Skeletal muscle satellite cell (primary cell): Measurements from ENCODE around the gene PJA2.

Source experiments
- H3K27me3 ChIP-seq: 2 replicates; pipeline ENCODE4 v1.7.0; 2013; ENCODE audit warnings: low read length; ENCODE audit not compliant: control insufficient read depth, insufficient read depth
- H3K36me3 ChIP-seq: 2 replicates; pipeline ENCODE4 v1.7.0; 2013; ENCODE audit warnings: mild to moderate bottlenecking, control low read depth, low read length; ENCODE audit not compliant: insufficient read depth
- H3K4me1 ChIP-seq: 2 replicates; pipeline ENCODE4 v1.7.0; 2013; ENCODE audit warnings: low read length; ENCODE audit not compliant: control insufficient read depth, insufficient read depth
- H3K4me2 ChIP-seq: 2 replicates; pipeline ENCODE4 v1.7.0; 2013; ENCODE audit warnings: mild to moderate bottlenecking, low read length
- H3K4me3 ChIP-seq: 2 replicates; pipeline ENCODE4 v1.7.0; 2013; ENCODE audit warnings: low read length
- H3K9ac ChIP-seq: 2 replicates; pipeline ENCODE4 v1.7.0; 2013; ENCODE audit warnings: mild to moderate bottlenecking, low read depth, low read length, moderate library complexity
- H3K9me3 ChIP-seq: replicated peaks from 2 replicates; pipeline ENCODE4 v1.7.0; 2013; ENCODE audit warnings: mild to moderate bottlenecking, control low read depth, low read length

Gene PJA2

DNA sequence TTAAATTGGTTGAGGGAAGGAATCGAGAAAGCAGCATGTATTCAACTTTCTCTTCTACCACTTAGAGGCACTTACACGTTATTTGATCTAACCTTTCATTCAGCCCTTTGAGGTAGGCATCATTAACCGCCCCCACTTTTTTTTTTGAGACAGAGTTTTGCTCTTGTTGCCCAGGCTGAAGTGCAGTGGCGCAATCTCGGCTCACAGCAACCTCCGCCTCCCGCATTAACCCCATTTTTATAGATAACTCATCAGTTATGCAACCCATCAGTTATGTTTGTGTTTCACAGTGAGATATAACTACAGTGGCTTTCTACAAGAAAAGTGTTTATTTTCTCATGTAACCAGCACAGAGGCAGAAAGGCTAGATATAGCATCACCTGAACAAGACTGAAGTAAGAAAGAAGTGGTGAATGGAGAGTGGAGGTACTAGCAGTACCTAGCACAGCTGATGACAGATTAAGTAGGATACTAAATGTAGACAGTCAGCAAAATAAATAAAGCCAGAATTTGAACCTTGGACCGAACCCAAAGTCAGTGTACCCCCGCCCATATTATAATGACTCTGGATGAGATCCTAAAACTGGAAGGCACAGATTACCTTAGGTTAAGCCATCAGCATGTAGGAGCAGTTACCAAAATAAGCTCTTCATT, 91.2 kb downstream of the PJA2 start:
- Histone ChIP-seq H3K9ac (no peak overlapping the region), H3K4me1 (peaks cover 7% of the 10 kb centered on the region), H3K4me3 (no peak overlapping the region), H3K4me2 (no peak overlapping the region), H3K36me3 (no peaks in the 10 kb centered on the region), H3K9me3 (no peaks in the 10 kb centered on the region), H3K27me3 (no peaks in the 10 kb centered on the region)

DNA sequence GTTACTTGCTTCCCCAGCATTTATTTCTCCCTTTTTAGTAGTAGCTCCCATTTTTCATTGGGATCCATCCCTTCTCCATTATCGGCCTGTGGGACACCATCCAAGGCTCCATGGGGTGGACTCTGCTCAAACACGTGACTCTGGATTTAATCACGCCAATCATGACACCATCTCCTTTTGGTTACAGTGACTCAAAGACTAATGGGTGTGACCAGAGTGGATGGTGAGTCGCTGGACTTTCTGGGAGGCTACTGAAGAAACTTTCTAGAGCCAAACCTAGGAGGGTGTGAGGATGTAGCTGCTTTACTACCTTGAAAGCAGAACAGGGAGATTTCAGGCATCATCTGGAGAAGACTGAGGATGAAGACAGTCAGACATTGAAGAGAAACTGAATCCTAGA, 93.1 kb downstream of the PJA2 start:
- H3K9me3 ChIP-seq: no peaks in the 10 kb centered on the region
- no peaks in the 10 kb centered on the region for H3K36me3 ChIP-seq
- H3K4me2 ChIP-seq: peak overlapping the region; percentile 26
- H3K4me3 ChIP-seq: no peak overlapping the region
- no peak overlapping the region for H3K9ac ChIP-seq
- no peaks in the 10 kb centered on the region for H3K27me3 ChIP-seq
- H3K4me1 ChIP-seq: peaks cover 7% of the 10 kb centered on the region

DNA sequence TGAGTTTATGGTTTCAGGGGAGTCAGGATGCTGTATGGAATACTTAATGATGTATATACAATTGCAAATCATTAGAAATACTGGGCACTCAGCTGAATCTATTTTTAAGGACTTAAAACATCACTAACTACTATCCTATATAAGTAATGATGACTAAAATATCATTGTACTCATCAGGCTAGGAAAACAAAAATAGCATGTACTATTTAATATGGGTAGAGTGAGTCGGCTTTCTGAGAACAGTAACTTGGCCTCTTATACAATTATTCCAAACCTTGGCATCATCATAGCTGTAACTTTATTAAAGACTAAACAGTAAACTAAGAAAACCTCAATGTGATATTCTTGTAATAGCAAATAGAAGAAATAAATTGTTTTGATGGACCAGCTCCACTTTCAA, 94.5 kb downstream of the PJA2 start:
- H3K4me2 ChIP-seq: no peak overlapping the region
- H3K9me3 ChIP-seq: no peaks in the 10 kb centered on the region
- no peaks in the 10 kb centered on the region for H3K36me3 ChIP-seq
- no peak overlapping the region for H3K4me3 ChIP-seq
- H3K27me3 ChIP-seq: no peaks in the 10 kb centered on the region
- H3K9ac ChIP-seq: no peak overlapping the region
- peaks cover 7% of the 10 kb centered on the region for H3K4me1 ChIP-seq

DNA sequence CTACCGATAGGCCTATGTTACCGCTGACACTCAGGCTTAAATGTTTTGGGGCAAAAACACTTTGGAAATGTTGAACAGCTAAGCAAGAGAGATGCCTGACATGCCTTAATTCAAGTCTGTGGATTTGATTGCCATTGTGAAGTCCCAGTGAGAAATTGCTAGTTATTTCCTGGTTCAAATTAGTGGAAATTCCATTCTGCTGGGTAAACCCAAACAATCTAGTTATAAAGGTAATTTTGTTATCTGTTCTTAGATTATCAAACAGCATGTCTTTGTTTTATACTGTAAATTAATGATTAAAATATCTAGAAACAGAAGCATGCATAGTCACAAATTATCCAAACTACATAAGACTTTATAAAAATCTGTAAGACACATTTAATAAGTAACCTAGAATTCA, 96.6 kb downstream of the PJA2 start:
- Histone ChIP-seq H3K4me2 (no peak overlapping the region), H3K4me1 (peaks cover 13% of the 10 kb centered on the region), H3K36me3 (no peaks in the 10 kb centered on the region), H3K4me3 (no peak overlapping the region), H3K27me3 (no peaks in the 10 kb centered on the region), H3K9ac (no peak overlapping the region), H3K9me3 (no peaks in the 10 kb centered on the region)

DNA sequence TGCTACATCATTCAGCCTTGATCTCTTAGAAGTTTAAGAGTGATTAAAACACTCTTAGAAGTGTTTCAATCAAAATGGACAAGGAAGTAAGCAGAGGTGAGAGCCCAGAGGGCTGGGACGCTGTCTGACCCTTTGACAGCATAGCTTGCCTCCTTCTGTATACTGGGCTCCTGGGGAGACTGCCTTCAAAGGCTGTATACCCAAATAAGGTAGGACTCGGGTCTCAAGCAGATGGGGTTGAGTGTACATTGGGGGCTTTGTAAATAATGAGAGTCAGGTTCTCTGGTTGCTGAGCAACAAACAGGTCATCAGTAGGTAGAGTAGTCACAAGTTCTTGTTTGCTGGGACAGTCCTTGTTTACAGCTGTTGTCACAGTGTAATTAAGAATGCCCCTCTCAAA, 97.1 kb downstream of the PJA2 start:
- Histone ChIP-seq H3K4me1 (peaks cover 13% of the 10 kb centered on the region), H3K9me3 (no peaks in the 10 kb centered on the region), H3K36me3 (no peaks in the 10 kb centered on the region), H3K4me2 (no peak overlapping the region), H3K27me3 (no peaks in the 10 kb centered on the region), H3K9ac (no peak overlapping the region), H3K4me3 (no peak overlapping the region)

GRCh38 chr5:109310315-109310714, 99.5 kb downstream of the PJA2 start:
- Histone ChIP-seq H3K9ac (no peak overlapping the region), H3K4me2 (no peak overlapping the region), H3K9me3 (no peaks in the 10 kb centered on the region), H3K4me3 (no peak overlapping the region), H3K27me3 (no peaks in the 10 kb centered on the region), H3K36me3 (no peaks in the 10 kb centered on the region), H3K4me1 (peaks cover 6% of the 10 kb centered on the region)

DNA sequence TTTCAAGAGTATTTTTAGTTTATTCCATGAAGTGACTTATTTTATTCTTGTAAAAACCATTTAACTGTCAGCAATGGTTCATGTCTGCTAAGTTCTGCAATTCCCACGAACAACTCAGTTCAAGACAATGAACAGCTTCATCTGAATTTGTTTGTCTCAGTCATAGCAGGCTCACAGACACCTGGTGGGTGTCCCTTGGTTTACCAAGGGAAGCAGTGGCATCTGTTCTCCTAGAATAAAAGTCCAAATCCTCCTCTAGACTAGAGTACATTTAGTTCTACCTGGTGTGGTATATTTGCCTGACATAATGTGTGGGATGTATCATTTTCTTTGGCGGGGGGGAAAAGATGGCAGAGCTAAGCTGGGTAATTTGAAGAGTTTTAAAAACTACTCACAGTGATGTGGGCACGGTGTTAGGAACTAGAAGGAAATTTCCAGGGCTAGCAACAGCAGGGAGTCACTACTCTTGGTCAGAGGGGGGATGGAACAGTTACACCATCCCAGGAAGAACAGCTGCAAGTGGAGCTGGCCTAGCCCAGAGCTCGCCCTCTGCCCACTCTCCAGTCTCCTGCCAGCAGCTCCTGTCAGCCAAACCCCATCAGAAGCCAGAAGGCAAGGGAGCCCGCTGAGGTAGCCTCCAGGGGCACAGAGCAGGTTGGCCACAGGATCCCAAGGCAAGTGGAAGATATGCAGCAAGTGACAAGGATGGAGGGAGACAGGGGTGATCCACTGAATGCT, 100.3 kb downstream of the PJA2 start:
- Histone ChIP-seq H3K4me3 (no peak overlapping the region), H3K4me1 (peaks cover 6% of the 10 kb centered on the region), H3K9ac (no peak overlapping the region), H3K9me3 (no peaks in the 10 kb centered on the region), H3K27me3 (no peaks in the 10 kb centered on the region), H3K36me3 (no peaks in the 10 kb centered on the region), H3K4me2 (peak overlapping the region; percentile 12)

DNA sequence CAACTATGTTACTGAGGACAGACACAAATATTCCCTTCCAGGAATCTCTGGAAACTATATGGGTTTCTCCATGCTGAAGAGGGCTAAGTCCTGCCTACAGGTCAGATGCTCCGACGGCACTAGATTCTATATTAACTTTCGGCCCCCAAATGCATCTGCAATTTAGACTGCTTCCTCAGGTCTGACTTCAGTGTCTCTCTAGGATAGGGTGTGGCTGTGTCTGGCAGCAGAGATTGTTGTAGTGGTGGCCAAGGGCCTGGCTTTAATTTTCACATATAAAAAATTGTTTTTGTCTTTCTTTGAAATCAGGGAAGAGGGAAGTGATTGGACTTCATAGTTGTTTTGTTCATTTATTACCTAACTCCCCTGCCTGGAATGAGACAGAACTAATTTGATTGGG, 101.8 kb downstream of the PJA2 start:
- Histone ChIP-seq H3K4me1 (peaks cover 6% of the 10 kb centered on the region), H3K27me3 (no peaks in the 10 kb centered on the region), H3K36me3 (no peaks in the 10 kb centered on the region), H3K9ac (no peak overlapping the region), H3K9me3 (no peaks in the 10 kb centered on the region), H3K4me3 (no peak overlapping the region), H3K4me2 (no peak overlapping the region)

- Histone ChIP-seq H3K4me3 (no peak overlapping the region), H3K9ac (no peak overlapping the region), H3K27me3 (no peaks in the 10 kb centered on the region), H3K4me1 (peaks cover 6% of the 10 kb centered on the region), H3K36me3 (no peaks in the 10 kb centered on the region), H3K4me2 (no peak overlapping the region), H3K9me3 (no peaks in the 10 kb centered on the region)
Observed at GRCh38 chr5:109307456-109307855, 102.3 kb downstream of the PJA2 start.

- no peaks in the 10 kb centered on the region for H3K9me3 ChIP-seq
- no peak overlapping the region for H3K9ac ChIP-seq
- peaks cover 2% of the 10 kb centered on the region for H3K27me3 ChIP-seq
- no peak overlapping the region for H3K4me3 ChIP-seq
- H3K4me1 ChIP-seq: peaks cover 6% of the 10 kb centered on the region
- no peak overlapping the region for H3K4me2 ChIP-seq
- H3K36me3 ChIP-seq: no peaks in the 10 kb centered on the region
Observed at GRCh38 chr5:109305352-109305751, 104.4 kb downstream of the PJA2 start.

DNA sequence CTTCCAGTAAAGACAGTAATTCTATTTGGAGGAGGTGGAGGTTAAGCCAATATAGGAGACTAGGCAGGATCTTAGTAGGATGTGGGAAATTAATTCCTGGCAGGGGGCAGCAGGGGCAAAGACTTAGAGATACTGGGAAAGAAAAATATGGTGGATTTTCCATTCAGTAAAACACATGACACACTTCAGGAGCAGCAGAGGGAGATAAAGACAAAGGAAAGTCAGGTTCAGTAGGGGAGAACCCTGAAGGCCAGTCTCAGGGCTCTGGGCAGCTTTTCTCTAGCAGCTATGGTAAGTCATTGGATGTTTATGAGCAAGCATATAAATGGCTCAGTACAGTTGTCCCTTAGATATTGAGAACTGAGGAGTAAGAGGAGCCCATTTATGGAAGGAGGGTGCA, 105.5 kb downstream of the PJA2 start:
- no peak overlapping the region for H3K9ac ChIP-seq
- H3K9me3 ChIP-seq: no peaks in the 10 kb centered on the region
- no peak overlapping the region for H3K4me3 ChIP-seq
- no peaks in the 10 kb centered on the region for H3K36me3 ChIP-seq
- no peaks in the 10 kb centered on the region for H3K4me1 ChIP-seq
- H3K4me2 ChIP-seq: no peak overlapping the region
- H3K27me3 ChIP-seq: peaks cover 5% of the 10 kb centered on the region

GRCh38 chr5:109300367-109300766, 109.4 kb downstream of the PJA2 start:
- Histone ChIP-seq H3K9me3 (no peaks in the 10 kb centered on the region), H3K9ac (no peak overlapping the region), H3K4me1 (no peaks in the 10 kb centered on the region), H3K4me3 (no peak overlapping the region), H3K27me3 (peaks cover 5% of the 10 kb centered on the region), H3K4me2 (no peak overlapping the region), H3K36me3 (no peaks in the 10 kb centered on the region)
